ENCODE results near the gene PHF13. TPM values are rescaled to one million over a fixed set of nuclear protein-coding genes. Genes with fewer than 3 reads are reported as not detected.
"Not testable (repeated sequence)": the region's sequence is repeated elsewhere in the genome, so short reads cannot be mapped to it uniquely, and the experiment has no call there.

PHF13 gene
- total RNA-seq, 1 donor from 2014 or later: 19.5 TPM

- no peak for DNase-seq
These were observed 17.5 kb downstream of the PHF13 start for GRCh38 chr1:6631058-6631457.

DNA sequence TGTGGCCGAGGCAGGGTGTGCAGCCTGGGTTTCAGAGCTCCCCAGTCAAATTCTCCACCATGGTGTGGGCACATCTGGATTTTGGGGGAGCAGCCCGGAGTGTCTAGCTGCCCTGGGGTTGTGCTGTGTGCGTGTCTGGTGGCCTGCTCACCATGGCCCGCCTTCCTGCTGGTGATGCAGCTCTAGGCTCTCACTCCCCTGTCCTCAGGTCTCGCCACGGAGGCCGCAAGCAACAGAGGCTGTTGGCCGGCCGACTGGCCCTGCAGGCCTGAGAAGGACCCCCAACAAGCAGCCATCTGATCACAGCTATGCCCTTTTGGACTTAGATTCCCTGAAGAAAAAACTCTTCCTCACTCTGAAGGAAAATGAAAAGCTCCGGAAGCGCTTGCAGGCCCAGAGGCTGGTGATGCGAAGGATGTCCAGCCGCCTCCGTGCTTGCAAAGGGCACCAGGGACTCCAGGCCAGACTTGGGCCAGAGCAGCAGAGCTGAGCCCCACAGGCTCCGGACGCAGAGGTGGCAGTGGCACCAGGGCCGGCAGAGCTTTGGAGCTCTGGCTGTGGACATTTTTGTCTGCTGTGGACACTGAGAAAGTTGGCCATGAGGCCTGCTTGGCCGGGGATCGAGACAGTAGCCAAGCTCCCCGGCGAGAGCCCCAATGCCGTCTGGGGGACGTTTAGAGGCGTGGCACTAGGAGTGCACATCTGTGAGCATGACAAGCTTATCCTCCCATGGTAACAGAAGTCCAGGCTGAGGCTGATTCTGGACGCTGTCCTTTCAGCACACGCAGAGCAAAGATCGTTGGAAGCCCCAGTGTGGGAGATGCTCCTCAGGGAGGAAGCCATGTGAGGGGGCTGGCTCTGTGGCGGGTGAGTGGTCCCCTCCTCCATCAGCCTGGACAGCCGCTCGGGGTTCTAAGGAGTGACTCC lies 19.3 kb downstream of the PHF13 start:
- no peak for DNase-seq

DNA sequence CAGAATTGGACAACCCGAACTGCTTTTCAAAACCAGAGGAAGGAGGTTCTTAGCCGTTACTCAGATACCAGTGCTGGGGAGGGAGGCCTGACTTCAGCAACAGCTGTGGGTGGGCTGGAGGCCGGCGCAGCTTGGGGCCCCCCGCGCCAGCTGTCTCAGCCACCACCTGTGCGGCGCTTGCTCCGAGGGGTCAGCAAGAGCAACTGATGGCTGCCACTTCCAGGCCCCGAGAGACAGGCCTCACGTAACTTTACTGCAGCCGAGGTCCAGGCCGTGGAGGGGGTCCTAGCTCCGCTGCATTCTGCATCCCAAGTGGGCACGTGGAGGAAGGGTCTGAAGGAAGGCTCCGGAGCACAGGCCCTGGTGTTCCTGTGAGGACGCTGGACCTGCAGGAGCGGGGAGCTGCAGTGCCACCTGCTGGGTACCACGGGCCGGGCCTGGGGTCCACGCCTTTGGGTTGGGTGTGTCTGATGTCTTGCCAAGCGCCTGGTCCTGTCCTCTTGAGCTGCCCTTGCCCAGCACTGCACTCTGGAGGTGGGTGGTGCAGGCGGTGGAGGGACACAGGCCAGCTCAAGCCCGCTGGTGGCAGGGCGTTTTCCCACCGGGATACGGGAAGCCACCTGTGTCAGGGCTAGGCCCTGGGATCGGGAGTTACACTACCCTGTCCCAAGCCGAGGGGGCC lies 21.0 kb downstream of the PHF13 start:
- no peak for DNase-seq

GRCh38 chr1:6635161-6635909 lies 21.8 kb downstream of the PHF13 start:
- no peak for DNase-seq

- no peak for DNase-seq
These were observed 22.6 kb downstream of the PHF13 start for GRCh38 chr1:6635910-6636760.

DNA sequence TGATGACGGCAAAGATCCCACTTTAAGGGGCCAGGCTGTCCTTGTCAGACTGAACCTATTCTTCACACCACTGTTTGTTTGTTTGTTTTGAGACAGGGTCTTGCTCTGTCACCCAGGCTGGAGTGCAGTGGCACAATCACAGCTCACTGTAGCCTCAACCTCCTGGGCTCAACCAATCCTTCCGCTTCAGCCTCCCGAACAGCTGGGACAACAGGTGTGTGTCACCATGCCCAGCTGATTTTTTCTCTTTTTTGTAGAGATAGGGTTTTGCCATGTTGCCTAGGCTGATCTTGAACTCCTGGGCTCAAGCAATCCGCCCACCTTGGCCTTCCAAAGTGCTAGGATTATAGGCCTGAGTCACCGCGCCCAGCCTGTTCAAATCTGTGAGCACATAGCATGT lies 23.2 kb downstream of the PHF13 start:
- not testable (repeated sequence) for DNase-seq

DNA sequence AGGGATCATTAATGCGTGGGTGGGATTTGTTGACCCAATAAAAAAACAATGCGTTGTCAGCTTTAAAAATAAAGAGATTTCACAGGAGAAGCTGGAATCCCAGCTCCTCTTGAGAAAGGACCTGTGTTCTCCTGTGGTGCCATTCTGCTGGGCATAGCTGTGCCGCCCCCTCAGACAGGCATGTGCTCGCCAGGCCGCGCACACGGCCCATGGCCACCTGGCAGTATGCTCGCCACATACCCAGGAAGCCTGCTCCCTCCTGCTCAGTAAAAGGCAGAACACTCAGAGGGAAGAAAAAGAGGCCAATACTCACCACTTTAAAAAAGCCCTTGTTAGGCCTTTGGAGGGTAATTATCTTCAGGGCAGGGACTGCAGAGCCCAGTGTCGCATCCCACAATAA lies 24.2 kb downstream of the PHF13 start:
- DNase-seq: no peak

DNA sequence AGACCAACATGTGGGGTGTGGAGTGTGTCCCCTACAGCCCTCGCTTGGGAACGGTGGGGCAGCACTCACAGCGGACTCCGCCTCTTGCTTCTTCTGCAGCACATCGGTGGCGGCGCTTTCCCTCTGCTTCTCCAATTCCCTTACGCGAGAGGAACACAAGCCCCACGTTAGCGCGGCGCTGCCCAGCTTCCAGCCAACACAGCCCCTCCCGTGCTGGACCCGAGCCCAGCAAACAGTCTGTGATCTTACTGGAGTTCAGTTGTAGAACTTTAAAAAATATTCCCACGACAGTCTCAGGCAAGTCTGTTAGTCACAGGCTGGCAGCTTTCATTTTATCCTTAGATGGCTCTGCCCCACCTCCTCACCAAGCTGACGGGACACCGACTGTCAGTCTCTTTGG lies 24.7 kb downstream of the PHF13 start:
- no peak for DNase-seq

GRCh38 chr1:6640867-6641266 lies 27.3 kb downstream of the PHF13 start:
- not testable (repeated sequence) for DNase-seq

GRCh38 chr1:6645018-6645417 lies 31.5 kb downstream of the PHF13 start:
- DNase-seq: no peak

DNA sequence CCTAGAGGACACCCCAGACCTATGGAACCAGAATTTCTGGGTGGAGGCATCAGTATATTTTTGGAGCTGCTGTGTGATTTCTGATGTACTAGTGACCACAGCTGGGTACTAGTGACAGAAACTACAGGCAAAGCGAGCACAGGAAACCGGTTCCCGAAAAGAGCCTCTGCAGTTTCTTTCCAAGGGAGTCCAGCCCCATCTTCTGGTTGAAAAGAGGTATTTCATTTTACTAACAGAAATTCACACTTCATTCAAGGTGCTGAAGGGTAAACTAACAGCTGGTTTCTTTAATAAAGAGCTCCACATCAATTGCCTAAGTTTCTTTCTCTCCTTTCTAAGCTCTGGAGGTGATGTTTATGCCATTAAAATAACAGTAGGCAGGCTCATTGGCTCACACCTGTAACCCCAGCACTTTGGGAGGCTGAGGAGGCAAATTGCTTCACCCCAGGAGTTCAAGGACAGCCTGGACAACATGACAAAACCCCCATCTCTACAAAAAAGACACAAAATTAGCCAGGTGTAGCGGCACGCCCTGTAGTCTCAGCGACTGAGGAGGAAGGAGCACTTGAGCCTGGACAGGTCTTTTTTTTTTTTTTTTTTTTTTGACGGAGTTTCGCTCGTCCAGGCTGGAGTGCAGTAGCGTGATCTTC lies 33.1 kb downstream of the PHF13 start:
- no peak for DNase-seq

DNA sequence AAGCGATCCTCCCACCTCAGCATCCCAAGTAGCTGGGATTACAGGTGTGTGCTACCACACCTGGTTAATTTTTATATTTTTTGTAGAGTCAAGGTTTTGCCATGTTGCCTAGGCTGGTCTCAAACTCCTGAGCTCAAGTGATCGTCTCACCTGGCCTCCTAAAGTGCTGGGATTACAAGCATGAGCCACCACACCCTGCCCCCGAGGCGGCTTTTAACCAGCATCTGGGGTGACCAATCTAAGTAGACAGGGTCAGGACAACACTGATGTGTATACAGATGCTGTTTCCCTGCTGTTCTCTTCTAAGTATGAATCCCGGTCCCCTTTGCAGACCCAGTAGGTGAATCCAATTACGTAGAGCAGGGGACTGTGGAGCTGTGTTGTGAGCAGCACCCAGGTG lies 35.0 kb downstream of the PHF13 start:
- DNase-seq: no peak

DNA sequence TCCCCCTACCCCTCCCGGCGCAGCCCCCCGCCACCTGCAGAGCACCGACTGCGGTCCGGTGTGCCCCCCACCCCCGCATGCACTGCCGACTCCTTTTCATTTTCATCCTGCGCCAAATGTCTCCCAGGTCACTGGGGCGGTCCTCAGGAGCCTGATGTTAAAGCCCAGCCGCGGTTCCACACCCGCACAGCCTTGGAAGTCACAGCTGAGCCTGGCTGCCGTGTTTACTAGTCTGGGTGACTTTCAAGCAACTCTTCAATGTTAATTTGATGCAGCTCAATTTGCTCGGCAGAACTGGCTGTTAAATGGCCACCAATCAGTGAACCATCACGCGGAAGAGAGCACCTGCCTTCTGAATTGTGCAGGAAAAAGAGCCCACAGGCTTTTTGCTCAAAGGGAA lies 38.4 kb downstream of the PHF13 start:
- DNase-seq: no peak

GRCh38 chr1:6652986-6653385 lies 39.5 kb downstream of the PHF13 start:
- DNase-seq: no peak

GRCh38 chr1:6653436-6654290 lies 40.1 kb downstream of the PHF13 start:
- no peak for DNase-seq

GRCh38 chr1:6657138-6657537 lies 43.6 kb downstream of the PHF13 start:
- no peak for DNase-seq

- no peak for DNase-seq
These were observed 45.0 kb downstream of the PHF13 start for GRCh38 chr1:6658359-6659060.

DNA sequence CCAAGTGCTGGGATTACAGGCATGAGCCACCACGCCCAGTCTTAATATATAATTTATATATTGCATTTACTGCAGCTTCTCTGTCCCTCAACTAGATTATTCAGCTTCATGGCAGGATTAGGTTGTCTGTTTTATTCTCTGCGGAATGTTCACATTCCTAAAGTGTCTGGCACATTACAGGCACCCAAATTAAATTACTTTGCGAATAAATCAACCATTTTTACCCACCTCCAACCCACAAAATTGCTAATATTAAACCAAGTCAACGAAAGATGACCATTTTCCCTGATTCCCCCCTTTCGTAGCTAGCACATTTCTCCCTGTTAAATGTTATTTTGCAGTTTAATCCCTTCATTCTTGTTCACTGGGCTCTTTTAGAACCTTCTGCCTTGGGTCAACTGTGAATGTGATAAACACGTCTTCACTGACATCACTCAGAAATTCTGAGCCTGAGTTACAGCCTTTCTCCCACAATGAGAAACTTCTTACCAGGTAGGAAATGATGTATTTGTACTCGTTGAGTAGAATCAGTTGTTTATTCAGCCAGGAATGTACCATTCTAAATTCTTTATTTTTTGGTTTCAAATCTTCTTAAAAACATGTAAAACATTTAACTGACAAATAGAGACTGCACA lies 47.0 kb downstream of the PHF13 start:
- DNase-seq: no peak

GRCh38 chr1:6662468-6662867 lies 48.9 kb downstream of the PHF13 start:
- DNase-seq: not testable (repeated sequence)

All from skin of body (tissue), 2 donors.